NCI-H82 treated with DMSO at 0.1 percent for 48 hours (cell line): ENCODE measurements around the gene LRWD1.
"Not testable (repeated sequence)": the region's sequence is repeated elsewhere in the genome, so short reads cannot be mapped to it uniquely, and the experiment has no call there.

Experiments
- DNase-seq: peaks from one replicate; lab custom pipeline; 2025; ENCODE audit not compliant: unreplicated experiment; lab: John Stamatoyannopoulos, UW

Gene LRWD1

DNA sequence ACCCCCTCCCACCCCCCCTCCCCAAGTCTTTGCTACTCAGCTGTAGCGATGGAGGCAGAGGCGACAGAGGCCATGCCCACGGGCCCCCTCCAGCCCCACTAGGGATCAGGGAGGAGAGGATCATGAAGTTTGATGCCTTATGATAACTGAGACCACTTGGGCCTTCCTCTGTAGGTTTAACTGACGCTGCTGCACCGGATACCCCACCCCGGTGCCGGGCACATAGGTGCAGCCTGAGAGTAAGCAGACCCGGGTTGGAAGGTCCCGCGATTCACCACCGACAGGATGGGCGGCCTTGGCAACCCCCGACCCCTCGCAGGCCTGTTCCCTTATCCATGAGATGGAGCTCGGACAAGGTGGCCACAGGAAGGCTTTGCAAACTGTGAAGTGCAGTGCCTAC is 29.2 kb downstream of the LRWD1 start:
- not testable (repeated sequence) for DNase-seq

DNA sequence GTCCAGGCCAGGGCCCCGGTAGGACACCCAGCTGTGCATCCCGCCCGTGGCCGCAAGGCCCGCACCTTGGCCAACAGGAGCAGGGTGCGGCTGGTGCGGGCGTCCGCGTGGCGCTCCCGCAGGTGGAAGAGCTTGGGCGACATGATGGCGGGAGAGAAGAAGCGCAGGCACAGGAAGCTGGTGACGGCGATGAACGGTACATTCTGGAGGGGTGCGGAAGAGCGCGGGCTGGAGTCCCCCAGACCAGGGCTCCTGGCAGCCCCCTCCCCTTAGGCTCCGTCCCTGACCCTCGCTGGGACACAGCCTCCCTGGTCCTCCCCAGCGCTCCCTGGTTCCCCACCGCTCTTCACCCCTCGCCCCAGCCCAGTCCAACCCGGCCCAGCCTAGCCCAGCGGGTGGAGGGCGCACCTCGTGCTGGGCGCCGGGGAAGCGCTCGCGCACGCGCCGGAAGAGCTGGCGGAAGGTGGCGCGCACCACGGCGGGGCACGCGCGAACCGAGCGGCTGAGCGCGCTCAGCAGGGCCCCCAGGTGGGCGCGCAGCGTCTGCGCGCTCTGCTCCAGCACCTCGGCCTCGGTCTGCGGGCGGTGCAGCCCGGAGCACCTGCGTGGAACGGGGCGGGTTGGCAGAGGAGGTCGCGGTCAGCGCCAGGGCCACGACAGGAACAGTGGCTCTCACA is 29.8 kb downstream of the LRWD1 start:
- DNase-seq, result not testable (repeated sequence)

DNA sequence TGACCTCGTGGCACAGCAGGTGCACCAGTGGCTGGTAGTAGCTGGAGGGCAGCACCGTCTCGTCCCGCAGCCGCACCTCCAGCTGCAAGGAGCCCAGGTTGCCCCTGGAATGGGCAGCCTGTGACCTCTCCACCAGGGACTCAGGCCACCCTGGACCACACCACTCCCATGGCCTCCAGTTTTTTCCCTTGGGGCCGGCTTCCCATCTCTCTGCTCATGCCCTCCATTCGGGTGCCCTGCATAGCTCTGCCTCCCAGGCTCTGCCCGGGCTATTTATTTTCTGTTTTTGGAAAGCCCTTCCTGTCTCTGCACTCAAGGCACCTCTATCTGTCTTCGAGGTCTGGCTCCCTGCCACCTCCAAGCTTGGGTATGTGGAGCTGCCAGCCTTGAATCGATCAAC is 32.1 kb downstream of the LRWD1 start:
- not testable (repeated sequence) for DNase-seq

DNA sequence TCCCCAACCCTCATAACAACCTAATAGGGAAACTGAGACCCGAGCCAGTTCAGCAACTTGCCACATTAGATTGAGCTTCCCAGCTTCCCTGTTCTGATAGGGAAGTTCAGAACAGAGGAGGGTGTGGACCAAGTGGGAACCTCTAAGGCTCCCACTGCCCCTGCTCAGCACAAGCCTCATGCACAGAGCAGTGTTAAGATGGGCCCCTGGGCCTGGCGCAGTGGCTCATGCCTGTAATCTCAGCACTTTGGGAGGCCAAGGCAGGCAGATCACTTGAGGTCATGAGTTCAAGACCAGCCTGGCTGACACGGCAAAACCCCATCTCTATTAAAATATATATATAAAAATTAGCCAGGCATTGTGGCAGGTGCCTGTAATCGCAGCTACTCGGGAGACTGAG is 32.5 kb downstream of the LRWD1 start:
- DNase-seq, result not testable (repeated sequence)

DNA sequence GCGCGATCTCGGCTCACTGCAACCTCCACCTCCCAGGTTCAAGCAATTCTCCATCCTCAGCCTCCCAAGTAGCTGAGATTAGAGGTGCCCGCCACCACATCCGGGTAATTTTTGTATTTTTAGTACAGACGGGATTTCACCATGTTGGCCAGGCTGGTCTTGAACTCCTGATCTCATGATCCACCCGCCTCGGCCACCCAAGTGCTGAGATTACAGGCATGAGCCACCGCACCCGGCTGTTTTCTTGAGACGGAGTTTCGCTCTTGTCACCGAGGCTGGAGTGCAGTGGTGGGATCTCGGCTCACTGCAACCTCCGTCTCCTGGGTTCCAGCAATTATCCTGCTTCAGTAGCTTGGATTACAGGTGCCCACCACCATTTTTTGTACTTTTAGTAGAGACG is 33.5 kb downstream of the LRWD1 start:
- DNase-seq, result not testable (repeated sequence)

DNA sequence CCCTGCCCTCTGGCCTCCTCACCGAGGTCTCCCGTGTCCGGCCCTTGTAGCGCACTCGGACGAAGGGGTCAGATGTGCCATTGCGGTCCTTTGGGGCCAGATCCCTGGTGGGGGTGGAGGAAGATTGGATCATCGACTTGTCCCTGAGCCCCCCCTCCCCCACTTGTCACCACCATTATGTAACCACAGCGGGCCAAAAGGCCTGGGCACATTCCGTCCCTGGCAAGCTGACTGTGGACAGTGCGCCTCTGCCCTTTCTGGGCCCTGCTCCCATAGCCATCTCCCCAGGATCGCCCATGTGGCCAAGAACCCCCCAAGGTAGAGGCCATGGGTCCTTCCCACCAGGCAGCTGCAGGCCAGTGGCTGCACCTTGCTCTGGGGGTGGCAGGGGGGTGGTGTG is 38.4 kb downstream of the LRWD1 start:
- DNase-seq, result not testable (repeated sequence)

DNA sequence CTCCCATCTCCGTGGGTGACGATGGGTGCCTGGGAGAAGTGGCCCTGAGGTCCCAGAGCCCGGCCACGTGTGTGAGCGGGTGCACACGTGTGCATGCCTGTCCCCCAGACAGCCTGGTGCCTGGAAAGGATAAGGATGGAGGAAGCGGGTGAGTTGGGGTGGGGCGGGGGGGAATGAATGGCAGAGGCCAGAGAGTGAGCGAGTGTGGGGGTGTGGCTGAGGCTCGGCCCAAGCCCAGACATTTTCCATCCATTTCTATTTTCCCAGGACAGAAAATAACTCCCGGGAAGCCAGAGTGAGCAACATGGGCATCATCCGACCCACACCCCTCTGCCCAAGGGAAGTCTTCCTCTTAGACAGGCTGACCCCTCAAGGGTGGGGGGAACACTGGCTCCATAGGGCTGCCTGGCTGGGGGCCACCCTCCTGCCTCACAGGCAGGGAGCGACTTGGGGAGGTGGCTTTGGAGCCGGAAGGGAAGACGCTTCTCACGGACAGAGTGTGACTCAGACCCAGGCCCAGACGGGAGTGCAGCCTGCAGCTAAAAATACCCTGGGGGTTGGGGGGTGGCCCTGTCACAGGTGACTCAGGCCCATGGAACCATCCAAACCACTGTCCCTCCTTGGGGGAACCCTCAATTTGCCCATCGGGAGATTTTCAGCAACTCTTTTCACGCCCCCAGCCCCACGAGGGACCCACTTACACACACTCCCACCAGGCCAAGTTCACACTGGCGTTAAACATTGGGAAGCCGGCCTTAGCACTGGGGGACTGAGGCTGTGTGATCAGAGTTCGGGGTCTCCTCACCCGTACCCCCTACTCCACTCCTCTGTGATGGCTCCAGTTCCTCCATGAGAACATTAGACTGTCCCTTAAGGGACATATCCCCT is 40.8 kb downstream of the LRWD1 start:
- DNase-seq, result not testable (repeated sequence)

DNA sequence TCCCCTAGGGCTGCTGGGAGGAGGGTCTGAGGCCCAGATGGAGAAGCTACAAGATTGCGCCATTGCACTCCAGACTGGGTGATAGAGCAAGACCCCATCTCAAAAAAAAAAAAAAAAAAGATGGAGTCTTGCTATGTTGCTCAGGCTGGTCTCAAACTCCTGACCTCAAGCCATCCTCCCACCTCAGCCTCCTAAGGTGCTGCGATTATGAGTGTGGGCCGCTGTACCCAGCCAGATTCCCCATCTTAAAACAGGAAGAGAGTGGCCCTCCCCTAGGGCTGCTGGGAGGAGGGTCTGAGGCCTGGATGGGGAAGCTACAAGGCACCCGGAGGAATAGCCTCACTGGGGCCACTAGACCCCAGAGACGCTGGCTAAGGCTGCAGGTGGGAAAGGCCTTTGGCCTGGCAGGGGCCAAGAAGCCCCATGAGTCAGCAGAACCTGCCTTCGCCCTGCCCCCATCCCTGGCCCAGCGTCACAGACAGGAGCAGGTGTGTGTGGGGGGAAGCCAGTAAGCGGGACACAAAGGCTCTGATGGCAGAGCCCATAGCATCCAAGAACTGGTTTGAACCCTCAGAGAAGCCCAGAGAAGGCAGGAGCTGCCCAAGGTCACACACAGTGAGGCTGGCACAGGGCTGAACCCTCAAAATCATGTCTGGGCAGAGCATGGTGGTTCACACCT is 42.8 kb downstream of the LRWD1 start:
- DNase-seq, result not testable (repeated sequence)

DNA sequence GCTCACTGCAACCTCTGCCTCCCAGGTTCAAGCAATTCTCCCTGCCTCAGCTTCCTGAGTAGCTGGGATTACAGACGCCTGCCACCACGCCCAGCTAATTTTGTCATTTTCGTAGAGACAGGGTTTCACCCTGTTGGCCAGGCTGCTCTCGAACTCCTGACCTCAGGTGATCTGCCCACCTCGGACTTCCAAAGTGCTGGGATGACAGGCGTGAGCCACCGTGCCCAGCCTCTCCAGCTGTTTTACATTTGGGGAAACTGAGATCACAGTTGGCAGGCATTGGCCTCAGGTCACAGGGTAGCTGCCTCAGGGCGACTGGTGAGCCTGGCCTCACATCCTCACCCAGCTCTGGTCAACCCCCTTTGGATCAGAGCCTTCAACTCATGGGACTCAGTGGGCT is 45.8 kb downstream of the LRWD1 start:
- DNase-seq, result not testable (repeated sequence)

DNA sequence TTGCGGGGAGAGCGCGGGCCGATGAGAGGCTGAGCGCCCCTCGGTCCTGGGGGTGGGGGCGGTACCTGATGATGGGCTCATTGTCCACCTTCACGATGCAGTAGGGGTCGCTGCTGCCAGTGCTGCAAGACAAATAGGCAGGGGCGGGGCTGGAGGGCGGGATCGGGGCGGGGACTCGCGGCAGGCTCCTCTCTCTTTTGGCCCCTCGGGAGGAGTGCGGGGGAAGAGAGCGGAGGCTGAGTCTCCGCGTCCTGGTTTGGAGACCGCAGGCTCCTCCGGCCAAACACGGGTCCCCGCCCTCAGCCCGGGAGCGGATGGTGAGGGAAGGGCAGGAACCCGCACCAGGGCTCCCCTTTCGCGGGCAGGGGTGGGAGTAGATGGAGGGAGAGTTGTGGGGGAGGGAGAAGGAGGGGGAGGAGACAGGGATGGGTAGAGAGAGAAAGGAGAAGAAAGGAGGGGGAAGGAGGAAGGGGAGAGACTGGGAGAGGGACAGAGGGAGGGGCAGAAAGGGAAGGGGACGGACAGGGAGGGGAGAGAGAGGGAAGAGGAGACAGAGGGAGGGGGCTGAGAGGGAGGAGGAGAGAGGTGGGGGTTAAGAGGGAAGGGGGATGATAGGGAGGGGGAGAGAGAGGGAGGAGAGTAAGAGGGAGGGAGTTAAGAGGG is 47.2 kb downstream of the LRWD1 start:
- not testable (repeated sequence) for DNase-seq

DNA sequence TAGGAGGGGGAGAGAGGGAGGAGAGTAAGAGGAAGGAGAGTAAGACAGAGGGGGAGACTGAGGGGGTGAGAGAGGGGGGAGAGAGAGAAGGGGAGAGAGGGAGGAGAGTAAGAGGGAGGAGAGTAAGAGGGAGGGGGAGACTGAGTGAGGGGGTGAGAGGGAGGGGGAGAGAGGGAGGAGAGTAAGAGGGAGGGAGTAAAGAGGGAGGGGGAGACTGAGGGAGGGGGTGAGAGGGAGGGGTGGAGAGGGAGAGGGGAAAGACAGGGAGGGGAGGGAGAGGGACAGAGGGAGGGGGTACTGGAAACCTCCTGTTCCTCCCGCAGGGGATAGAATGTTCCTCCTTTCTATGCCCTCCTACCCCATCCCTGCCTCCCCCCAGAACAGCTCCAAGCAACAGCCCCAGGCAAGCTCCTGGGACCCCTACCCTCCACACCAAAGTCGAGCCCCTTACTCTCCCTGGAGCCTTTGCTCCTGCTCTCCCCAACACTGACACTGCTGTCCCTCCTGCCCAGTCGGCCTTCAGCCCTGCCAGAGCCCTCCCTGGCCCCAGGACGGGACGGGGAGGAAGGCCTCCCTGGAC is 47.9 kb downstream of the LRWD1 start:
- not testable (repeated sequence) for DNase-seq

DNA sequence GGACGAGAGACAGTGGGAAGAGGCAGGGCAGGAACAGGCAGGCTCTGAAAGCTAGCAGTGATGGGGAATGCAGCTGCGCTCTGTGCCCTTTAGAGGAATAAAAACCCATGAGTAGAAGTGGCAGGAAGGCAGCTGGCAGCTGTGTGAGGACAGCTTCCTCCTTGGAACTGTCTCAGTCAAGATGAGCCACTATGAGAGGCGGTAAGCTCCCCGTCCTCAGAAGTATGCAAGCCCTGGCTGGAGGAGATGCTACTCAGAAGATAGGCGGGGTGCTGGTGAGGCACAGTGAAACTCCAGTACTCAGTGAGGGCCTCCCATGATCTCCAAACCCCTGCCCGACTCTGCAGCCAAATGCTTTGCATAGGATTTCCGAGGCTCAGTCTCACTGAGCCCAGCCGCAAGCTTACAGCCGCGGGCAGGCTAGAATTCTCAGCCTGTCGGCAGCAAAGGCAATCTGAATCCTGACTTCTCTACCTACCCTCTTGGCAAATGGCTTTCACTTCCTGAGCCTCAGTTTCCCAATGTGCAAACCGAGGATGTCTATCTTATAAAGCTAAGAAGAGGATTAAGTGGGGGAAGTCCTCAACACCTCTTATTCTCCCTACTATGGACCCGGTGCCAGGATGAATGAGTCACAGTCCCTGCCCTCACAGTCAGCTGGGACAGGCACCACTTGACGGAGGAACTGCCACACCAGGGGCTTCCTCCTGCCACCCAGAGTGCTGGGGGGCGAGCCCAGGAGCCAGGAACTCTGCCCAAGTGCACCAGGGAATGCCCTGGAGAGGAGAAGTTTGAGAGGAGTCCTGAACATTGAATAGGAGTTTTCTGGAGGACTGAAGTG is 50.3 kb downstream of the LRWD1 start:
- not testable (repeated sequence) for DNase-seq

DNA sequence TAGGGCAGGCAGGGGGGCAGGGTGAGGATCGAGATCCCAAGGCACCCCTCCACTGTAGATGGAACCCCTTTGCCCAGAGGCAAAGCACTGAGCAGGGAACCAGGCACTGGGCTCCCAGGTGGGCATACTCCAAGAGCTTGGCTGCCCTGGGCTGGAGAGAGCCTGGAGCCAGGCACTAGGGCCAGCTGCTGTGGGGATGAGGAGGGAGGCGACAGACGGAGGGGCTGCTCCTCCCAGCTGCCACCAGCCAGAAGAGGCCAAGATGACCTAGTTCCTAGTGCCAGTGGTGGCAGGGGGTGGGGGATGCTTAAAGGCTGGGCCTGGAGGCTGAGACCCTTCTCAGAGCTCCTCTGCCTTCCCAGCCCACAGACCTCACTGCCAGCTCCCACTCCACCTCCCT is 51.1 kb downstream of the LRWD1 start:
- DNase-seq, result not testable (repeated sequence)

DNA sequence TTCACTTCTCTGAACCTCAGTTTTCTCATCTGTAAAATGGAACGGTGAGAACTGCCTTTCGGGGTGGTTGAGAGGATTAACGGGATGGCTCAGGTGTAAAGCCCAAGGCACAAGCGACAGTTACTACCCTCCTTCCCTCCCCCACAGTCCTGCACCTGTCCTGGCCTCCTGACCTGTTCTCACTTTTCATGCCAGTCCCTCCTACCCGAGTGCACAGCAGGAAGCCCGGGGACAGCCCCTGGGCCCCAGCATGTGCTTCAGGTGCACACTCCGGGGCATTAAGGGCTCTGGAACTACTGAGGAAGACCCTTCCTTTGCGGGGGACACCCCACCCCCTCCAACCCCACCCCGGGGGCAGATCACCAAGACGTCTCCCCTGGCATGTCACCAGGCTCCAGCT is 52.2 kb downstream of the LRWD1 start:
- DNase-seq, result not testable (repeated sequence)

DNA sequence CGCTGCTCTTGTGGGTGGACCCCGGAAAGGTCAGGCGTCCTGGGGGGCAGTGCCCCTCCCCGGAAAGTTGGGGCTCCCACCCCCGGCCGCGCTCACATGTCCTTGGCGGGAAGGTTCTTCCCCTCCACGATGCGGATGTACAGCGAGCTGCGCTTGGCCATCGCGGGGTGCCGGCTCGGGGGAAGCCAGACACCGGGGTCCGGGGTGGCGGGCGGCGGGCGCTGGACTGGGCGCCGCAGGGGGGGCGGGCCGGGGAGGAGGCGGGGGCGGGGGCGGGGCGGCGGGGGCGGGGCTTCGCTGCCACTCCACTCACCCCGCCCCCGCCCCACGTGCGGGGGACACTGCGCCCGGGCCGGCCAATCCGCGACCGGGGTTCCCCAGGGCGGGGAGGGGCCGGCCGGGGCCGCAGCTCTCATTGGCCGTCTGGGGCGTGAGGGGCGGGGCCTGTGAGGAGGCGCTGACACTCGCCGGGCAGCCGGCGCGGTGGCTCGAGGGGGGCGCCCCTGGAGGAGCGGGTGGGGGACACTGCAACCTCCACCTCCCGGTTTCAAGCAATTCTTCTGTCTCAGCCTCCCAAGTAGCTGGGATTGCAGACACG is 52.9 kb downstream of the LRWD1 start, which contains the start of gene RASA4B:
Gene RASA4B, minus strand, starts transcription at position 228 of the 598 bp plus-strand sequence. Its CDS starts 67 bp downstream, at position 161.
- not testable (repeated sequence) for DNase-seq

DNA sequence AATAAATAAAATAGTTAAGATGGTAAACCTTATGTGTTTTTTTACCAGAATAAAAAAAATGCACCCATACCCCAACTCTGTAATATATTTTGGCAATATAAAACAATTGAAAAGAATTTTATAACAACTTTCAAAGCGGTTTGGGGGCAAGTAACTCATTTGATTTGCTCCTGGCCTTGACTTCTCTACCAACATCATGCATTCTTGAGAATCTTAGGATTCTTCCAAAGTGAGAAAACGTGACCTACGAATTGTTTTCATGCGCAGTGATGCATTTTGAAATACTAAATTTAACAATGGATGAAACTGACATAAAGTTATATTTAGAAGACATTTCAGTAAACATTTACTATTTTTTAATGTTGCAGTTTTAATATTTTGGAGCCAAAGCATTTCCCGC is 56.0 kb downstream of the LRWD1 start:
- not testable (repeated sequence) for DNase-seq
